ENCODE results near the gene HPGD.

Gene HPGD

GRCh38 chr4:174475528-174475927 is 46.8 kb downstream of the HPGD start:
- H3K27me3 ChIP-seq (replicated peaks; ENCODE audit: control insufficient read depth, insufficient read depth, low read length), result no peaks in the 10 kb centered on the region
- H3K4me3 ChIP-seq (replicated peaks; ENCODE audit: low read depth, low read length), result no peak overlapping the region
- TF ChIP-seq CTCF (IDR thresholded peaks at IDR 0.05; ENCODE audit: insufficient read depth, low read length, poor library complexity, severe bottlenecking), result no peak
- no peak for DNase-seq (ENCODE audit: extremely low read depth, insufficient read length)
- no peaks in the 10 kb centered on the region for H3K36me3 ChIP-seq (ENCODE audit: control insufficient read depth, insufficient read depth, low read length)

- no peak overlapping the region for H3K4me3 ChIP-seq (replicated peaks; ENCODE audit: low read depth, low read length)
- no peak for TF ChIP-seq CTCF (IDR thresholded peaks at IDR 0.05; ENCODE audit: insufficient read depth, low read length, poor library complexity, severe bottlenecking)
- no peaks in the 10 kb centered on the region for H3K27me3 ChIP-seq (replicated peaks; ENCODE audit: control insufficient read depth, insufficient read depth, low read length)
- DNase-seq (ENCODE audit: extremely low read depth, insufficient read length), result no peak
- no peaks in the 10 kb centered on the region for H3K36me3 ChIP-seq (ENCODE audit: control insufficient read depth, insufficient read depth, low read length)
These were observed 47.7 kb downstream of the HPGD start for GRCh38 chr4:174474457-174475075.

GRCh38 chr4:174467107-174467506 is 55.2 kb downstream of the HPGD start:
- H3K36me3 ChIP-seq (ENCODE audit: control insufficient read depth, insufficient read depth, low read length), result no peaks in the 10 kb centered on the region
- no peak for TF ChIP-seq CTCF (IDR thresholded peaks at IDR 0.05; ENCODE audit: insufficient read depth, low read length, poor library complexity, severe bottlenecking)
- DNase-seq (ENCODE audit: extremely low read depth, insufficient read length), result no peak

GRCh38 chr4:174464949-174465348 is 57.3 kb downstream of the HPGD start:
- no peak for DNase-seq (ENCODE audit: extremely low read depth, insufficient read length)
- H3K27me3 ChIP-seq (replicated peaks; ENCODE audit: control insufficient read depth, insufficient read depth, low read length), result no peaks in the 10 kb centered on the region
- TF ChIP-seq CTCF (IDR thresholded peaks at IDR 0.05; ENCODE audit: insufficient read depth, low read length, poor library complexity, severe bottlenecking), result no peak
- H3K36me3 ChIP-seq (ENCODE audit: control insufficient read depth, insufficient read depth, low read length), result no peaks in the 10 kb centered on the region
- no peak overlapping the region for H3K4me3 ChIP-seq (replicated peaks; ENCODE audit: low read depth, low read length)

More at GRCh38 chr4:174467107-174467506, 55.2 kb downstream of the HPGD start:
- Histone ChIP-seq H3K27me3 (replicated peaks; ENCODE audit: control insufficient read depth, insufficient read depth, low read length) (no peaks in the 10 kb centered on the region), H3K4me3 (replicated peaks; ENCODE audit: low read depth, low read length) (no peak overlapping the region)

GRCh38 chr4:174461466-174462106 is 60.7 kb downstream of the HPGD start:
- Histone ChIP-seq H3K4me3 (replicated peaks; ENCODE audit: low read depth, low read length) (no peak overlapping the region), H3K36me3 (ENCODE audit: control insufficient read depth, insufficient read depth, low read length) (no peaks in the 10 kb centered on the region), H3K27me3 (replicated peaks; ENCODE audit: control insufficient read depth, insufficient read depth, low read length) (no peaks in the 10 kb centered on the region)
- no peak for TF ChIP-seq CTCF (IDR thresholded peaks at IDR 0.05; ENCODE audit: insufficient read depth, low read length, poor library complexity, severe bottlenecking)
- DNase-seq (ENCODE audit: extremely low read depth, insufficient read length), result no peak
